ENCODE measurements around the gene DBT.
"Not testable (repeated sequence)": the region's sequence is repeated elsewhere in the genome, so short reads cannot be mapped to it uniquely, and the experiment has no call there.

Gene DBT

GRCh38 chr1:100249155-100249536, 488 bp downstream of the DBT start:
- no peak for DNase-seq (ENCODE audit: low spot score)
- TF ChIP-seq, protein P1, sequence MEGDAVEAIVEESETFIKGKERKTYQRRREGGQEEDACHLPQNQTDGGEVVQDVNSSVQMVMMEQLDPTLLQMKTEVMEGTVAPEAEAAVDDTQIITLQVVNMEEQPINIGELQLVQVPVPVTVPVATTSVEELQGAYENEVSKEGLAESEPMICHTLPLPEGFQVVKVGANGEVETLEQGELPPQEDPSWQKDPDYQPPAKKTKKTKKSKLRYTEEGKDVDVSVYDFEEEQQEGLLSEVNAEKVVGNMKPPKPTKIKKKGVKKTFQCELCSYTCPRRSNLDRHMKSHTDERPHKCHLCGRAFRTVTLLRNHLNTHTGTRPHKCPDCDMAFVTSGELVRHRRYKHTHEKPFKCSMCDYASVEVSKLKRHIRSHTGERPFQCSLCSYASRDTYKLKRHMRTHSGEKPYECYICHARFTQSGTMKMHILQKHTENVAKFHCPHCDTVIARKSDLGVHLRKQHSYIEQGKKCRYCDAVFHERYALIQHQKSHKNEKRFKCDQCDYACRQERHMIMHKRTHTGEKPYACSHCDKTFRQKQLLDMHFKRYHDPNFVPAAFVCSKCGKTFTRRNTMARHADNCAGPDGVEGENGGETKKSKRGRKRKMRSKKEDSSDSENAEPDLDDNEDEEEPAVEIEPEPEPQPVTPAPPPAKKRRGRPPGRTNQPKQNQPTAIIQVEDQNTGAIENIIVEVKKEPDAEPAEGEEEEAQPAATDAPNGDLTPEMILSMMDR (IDR thresholded peaks at IDR 0.05; ENCODE audit: extremely low read depth, missing control alignments): no peak

DNA sequence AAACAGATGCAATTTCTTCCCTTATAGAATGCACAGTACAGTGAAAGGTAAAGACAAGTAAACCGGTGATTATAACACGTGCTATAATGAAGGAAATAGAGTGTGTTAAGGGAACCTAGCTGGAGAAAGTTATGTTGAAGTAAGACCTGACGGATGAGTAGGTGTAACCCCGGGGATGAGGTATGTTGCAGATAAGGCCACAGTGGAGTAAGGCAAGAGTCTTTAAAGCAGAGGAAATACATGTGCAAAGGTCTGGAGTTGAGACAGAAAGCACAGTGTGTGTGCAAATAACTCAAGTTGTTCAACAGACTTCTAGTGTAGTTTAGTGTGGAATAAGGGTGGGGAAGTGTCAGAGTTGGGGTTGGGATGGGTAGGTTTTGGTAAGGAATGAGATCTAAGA, 2.9 kb downstream of the DBT start:
- DNase-seq (ENCODE audit: low spot score): no peak
- TF ChIP-seq, protein P1 (IDR thresholded peaks at IDR 0.05; ENCODE audit: extremely low read depth, missing control alignments): no peak

GRCh38 chr1:100240631-100241030, 9.0 kb downstream of the DBT start:
- DNase-seq (ENCODE audit: low spot score): no peak
- TF ChIP-seq, protein P1 (IDR thresholded peaks at IDR 0.05; ENCODE audit: extremely low read depth, missing control alignments): no peak

DNA sequence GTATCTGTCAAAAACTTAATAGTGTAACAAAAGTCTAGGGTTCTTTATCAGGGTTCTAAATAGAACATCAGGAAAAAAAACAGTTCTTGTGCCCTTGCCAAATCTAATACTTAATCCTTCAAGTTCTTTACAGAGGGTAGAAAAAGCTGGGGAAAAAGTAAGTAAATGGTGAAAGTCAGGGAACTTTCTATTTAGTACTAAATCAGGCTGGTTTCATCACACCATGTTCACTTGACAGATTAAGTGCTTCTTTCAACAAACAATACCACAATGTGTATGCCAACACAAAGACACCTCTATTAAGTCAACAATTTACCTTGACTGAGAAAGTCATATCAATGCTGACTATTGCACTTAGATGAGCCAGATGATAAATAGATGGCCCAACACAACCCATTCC, 9.7 kb downstream of the DBT start:
- TF ChIP-seq, protein P1 (IDR thresholded peaks at IDR 0.05; ENCODE audit: extremely low read depth, missing control alignments): no peak
- DNase-seq (ENCODE audit: low spot score): no peak

DNA sequence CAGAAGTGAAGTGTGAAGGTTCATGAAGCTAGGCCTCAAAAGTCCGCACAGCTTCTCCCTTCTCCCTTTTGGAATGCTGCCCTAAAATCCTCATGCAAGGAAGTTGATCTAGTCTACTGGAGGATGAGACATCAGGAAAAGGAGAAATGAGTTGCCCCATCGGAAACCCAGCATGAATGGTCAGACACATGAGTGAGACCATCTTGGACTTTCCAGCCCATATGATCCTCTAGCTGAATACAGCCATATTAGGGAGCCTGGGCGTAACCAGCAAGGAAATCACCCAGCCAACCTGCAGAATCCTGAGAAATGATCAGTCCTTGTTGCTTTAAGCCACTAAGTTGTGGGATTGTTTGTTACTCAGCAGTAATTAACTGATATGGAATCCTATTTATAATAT, 12.5 kb downstream of the DBT start:
- TF ChIP-seq, protein P1 (IDR thresholded peaks at IDR 0.05; ENCODE audit: extremely low read depth, missing control alignments): no peak
- no peak for DNase-seq (ENCODE audit: low spot score)

DNA sequence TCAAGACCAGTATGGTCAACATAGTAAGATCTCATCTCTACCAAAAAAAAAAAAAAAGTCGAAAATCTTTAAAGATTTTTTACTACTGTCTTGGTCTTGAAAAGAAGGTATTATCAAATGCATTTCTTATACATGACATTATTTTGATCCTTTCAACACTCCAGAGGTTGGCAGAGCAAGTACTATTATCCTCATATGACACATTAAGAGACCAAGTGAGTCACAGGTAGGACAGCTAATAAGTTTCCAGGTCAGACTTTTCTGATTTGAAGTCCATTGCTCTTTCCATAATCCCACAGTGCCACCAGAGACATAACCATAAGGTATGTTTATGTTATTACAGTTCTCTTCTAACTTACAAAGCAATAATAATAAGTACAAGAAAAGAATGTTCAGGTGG, 15.2 kb downstream of the DBT start:
- DNase-seq (ENCODE audit: low spot score): no peak
- TF ChIP-seq, protein P1 (IDR thresholded peaks at IDR 0.05; ENCODE audit: extremely low read depth, missing control alignments): no peak

GRCh38 chr1:100233566-100233965, 16.1 kb downstream of the DBT start:
- not testable (repeated sequence) for DNase-seq (ENCODE audit: low spot score)

DNA sequence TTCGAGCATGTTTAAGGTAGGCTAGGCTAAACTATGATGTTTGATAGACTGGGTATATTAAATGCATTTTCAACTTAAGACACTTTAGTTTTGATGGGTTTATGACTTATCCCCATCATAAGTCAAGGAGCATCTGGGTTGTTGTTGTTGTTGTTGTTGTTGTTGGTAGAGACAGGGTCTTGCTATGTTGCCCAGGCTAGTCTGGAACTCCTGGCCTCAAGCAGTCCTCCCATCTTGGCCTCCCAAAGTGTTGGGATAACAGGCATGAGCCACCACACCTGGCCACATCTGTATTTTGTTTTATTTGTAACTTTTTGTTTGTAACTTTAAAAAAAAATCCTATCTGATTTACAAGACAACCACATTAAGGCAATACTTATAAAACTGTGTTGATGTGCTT, 17.5 kb downstream of the DBT start:
- TF ChIP-seq, protein P1 (IDR thresholded peaks at IDR 0.05; ENCODE audit: extremely low read depth, missing control alignments): no peak
- no peak for DNase-seq (ENCODE audit: low spot score)
